Germinal center (tissue), 1 donor: ENCODE measurements around the gene NEIL1.
"Not testable (repeated sequence)": the region's sequence is repeated elsewhere in the genome, so short reads cannot be mapped to it uniquely, and the experiment has no call there.

ENCODE experiments used
- DNase-seq: peaks from one replicate; pipeline ENCODE4 v3.0.0; 2012; ENCODE audit warnings: mixed read lengths, low spot score

The NEIL1 gene

GRCh38 chr15:75346796-75347221 lies at the start of gene NEIL1:
TSS of gene NEIL1 (plus strand) at chr15:75347039. CDS start at chr15:75348906, 1,867 bp downstream.
- no peak for DNase-seq

GRCh38 chr15:75298541-75299310 lies 48.1 kb upstream of the NEIL1 start:
- not testable (repeated sequence) for DNase-seq

- DNase-seq: not testable (repeated sequence)
Measured at GRCh38 chr15:75299311-75299688, 47.5 kb upstream of the NEIL1 start.

GRCh38 chr15:75300026-75300425 lies 46.8 kb upstream of the NEIL1 start:
- DNase-seq: not testable (repeated sequence)

GRCh38 chr15:75302318-75302717 lies 44.5 kb upstream of the NEIL1 start:
- no peak for DNase-seq

GRCh38 chr15:75302753-75303152 lies 44.1 kb upstream of the NEIL1 start:
- DNase-seq: not testable (repeated sequence)

GRCh38 chr15:75306188-75306587 lies 40.7 kb upstream of the NEIL1 start:
- no peak for DNase-seq

GRCh38 chr15:75307778-75308390 lies 39.0 kb upstream of the NEIL1 start:
- peak; percentile 26 for DNase-seq

- DNase-seq: no peak
Measured at GRCh38 chr15:75309711-75310110, 37.1 kb upstream of the NEIL1 start.

- not testable (repeated sequence) for DNase-seq
Measured at GRCh38 chr15:75312548-75312947, 34.3 kb upstream of the NEIL1 start.

- no peak for DNase-seq
Measured at GRCh38 chr15:75313116-75313845, 33.6 kb upstream of the NEIL1 start.

GRCh38 chr15:75314552-75315290 lies 32.1 kb upstream of the NEIL1 start:
- no peak for DNase-seq

- not testable (repeated sequence) for DNase-seq
Measured at GRCh38 chr15:75319231-75319897, 27.5 kb upstream of the NEIL1 start.

GRCh38 chr15:75321711-75322110 lies 25.1 kb upstream of the NEIL1 start:
- no peak for DNase-seq

- no peak for DNase-seq
Measured at GRCh38 chr15:75325922-75326321, 20.9 kb upstream of the NEIL1 start.

GRCh38 chr15:75327005-75327404 lies 19.8 kb upstream of the NEIL1 start:
- no peak for DNase-seq

- DNase-seq: no peak
Measured at GRCh38 chr15:75327491-75327890, 19.3 kb upstream of the NEIL1 start.

- no peak for DNase-seq
Measured at GRCh38 chr15:75328493-75329314, 18.1 kb upstream of the NEIL1 start.

GRCh38 chr15:75329571-75329970 lies 17.3 kb upstream of the NEIL1 start:
- no peak for DNase-seq

GRCh38 chr15:75332093-75332492 lies 14.7 kb upstream of the NEIL1 start:
- not testable (repeated sequence) for DNase-seq
